ENCODE data around the gene LTN1. TPM values are rescaled to one million over a fixed set of nuclear protein-coding genes. Genes with fewer than 3 reads are reported as not detected.

Gene LTN1
- total and polyA plus RNA-seq, 2 of the 13 experiments (the other 11 are each of a cell fraction or from before 2014, with no cell fraction given): 6.7 to 24.6 TPM

DNA sequence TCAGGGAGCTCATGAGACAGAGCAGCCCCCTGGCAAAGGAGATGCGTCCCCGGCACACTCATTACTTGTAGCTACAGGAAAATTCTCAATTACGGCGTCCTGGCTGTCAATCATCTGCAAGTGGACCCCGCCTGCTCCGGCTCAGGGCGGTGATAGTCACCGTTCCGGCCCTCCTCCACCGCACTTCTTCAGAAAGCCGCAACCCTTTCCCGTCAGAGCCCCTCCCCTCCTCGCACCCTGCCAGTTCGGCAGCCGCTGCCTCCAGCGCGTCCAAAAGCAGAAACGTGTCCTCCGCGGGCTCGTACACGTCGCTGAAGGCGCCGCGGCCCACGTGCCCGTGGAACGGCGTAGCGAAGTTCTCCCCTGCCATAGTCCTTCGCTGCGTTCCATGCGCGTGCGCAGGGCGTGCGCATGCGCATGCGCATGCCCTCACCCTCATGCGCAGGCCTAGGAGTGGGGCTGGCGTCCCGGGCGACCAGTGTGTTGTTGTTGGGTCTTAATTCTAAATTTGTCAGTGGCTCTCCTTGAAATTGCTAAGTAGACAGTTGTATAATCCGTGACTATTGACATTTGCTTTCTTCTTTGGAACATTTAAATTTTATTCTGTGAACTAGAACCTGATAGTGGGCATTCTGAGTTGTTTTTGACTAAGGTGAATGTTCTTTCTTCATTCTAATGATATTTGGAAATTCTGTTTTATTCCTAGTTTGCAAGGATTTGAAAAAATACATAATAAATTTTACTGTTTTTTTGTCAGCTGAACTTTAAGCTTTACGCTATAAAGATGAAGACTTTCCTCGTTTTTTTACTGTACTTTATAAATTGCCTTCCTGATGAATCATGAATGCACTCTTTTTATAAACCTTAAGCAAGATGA is 107.5 kb downstream of the LTN1 start (continued):
- TF ChIP-seq, protein P1, sequence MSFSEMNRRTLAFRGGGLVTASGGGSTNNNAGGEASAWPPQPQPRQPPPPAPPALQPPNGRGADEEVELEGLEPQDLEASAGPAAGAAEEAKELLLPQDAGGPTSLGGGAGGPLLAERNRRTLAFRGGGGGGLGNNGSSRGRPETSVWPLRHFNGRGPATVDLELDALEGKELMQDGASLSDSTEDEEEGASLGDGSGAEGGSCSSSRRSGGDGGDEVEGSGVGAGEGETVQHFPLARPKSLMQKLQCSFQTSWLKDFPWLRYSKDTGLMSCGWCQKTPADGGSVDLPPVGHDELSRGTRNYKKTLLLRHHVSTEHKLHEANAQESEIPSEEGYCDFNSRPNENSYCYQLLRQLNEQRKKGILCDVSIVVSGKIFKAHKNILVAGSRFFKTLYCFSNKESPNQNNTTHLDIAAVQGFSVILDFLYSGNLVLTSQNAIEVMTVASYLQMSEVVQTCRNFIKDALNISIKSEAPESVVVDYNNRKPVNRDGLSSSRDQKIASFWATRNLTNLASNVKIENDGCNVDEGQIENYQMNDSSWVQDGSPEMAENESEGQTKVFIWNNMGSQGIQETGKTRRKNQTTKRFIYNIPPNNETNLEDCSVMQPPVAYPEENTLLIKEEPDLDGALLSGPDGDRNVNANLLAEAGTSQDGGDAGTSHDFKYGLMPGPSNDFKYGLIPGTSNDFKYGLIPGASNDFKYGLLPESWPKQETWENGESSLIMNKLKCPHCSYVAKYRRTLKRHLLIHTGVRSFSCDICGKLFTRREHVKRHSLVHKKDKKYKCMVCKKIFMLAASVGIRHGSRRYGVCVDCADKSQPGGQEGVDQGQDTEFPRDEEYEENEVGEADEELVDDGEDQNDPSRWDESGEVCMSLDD (CRISPR knock-in tag; IDR thresholded peaks at IDR 0.05; ENCODE audit: borderline replicate concordance): peak; percentile 87; the same call in 1 of the 2 replicates
- TF ChIP-seq SRSF9 (IDR thresholded peaks at IDR 0.05; ENCODE audit: borderline replicate concordance, insufficient read depth, low read depth, low read length, poor library complexity, severe bottlenecking) (no peak), ZNF44 (CRISPR knock-in tag; IDR thresholded peaks at IDR 0.05) (peak; percentile 96), TGIF2 (CRISPR knock-in tag; IDR thresholded peaks at IDR 0.05) (peak; percentile 88), KLF12 (CRISPR knock-in tag; IDR thresholded peaks at IDR 0.05; ENCODE audit: borderline replicate concordance) (peak; percentile 91), ZNF558 (CRISPR knock-in tag; IDR thresholded peaks at IDR 0.05; ENCODE audit: borderline replicate concordance) (peak; percentile 93; the same call in 1 of the 2 replicates), CC2D1A (CRISPR knock-in tag; IDR thresholded peaks at IDR 0.05) (no peak), FOXA3 (CRISPR knock-in tag; IDR thresholded peaks at IDR 0.05) (peak; percentile 62; the same call in 1 of the 2 replicates), ESRRA (CRISPR knock-in tag; IDR thresholded peaks at IDR 0.05; ENCODE audit: low read depth) (peak; percentile 89), ZNF441 (CRISPR knock-in tag; IDR thresholded peaks at IDR 0.05; ENCODE audit: borderline replicate concordance) (peak; percentile 96), U2AF1 (optimal IDR thresholded peaks at IDR 0.05; ENCODE audit: low read depth, low read length) (no peak), ZBTB20 (CRISPR knock-in tag; IDR thresholded peaks at IDR 0.05; ENCODE audit: borderline replicate concordance, low read depth) (peak; percentile 95; the same call in 1 of the 2 replicates), PTBP1 (IDR thresholded peaks at IDR 0.05; ENCODE audit: low read depth, low read length, poor library complexity, severe bottlenecking) (no peak), ZNF33A (CRISPR knock-in tag; IDR thresholded peaks at IDR 0.05; ENCODE audit: borderline replicate concordance) (peak; percentile 63), ZNF510 (CRISPR knock-in tag; IDR thresholded peaks at IDR 0.05; ENCODE audit: low read depth) (peak; percentile 97), ZBTB38 (CRISPR knock-in tag; IDR thresholded peaks at IDR 0.05) (peak; percentile 93), NFE2L1 (CRISPR knock-in tag; IDR thresholded peaks at IDR 0.05; ENCODE audit: borderline replicate concordance) (peak; percentile 95; the same call in 1 of the 2 replicates), SALL1 (CRISPR knock-in tag; IDR thresholded peaks at IDR 0.05) (peak; percentile 100)
- TF ChIP-seq, protein P2, sequence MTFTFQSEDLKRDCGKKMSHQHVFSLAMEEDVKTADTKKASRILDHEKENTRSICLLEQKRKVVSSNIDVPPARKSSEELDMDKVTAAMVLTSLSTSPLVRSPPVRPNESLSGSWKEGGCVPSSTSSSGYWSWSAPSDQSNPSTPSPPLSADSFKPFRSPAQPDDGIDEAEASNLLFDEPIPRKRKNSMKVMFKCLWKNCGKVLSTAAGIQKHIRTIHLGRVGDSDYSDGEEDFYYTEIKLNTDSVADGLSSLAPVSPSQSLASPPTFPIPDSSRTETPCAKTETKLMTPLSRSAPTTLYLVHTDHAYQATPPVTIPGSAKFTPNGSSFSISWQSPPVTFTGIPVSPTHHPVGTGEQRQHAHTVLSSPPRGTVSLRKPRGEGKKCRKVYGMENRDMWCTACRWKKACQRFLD (CRISPR knock-in tag; IDR thresholded peaks at IDR 0.05; ENCODE audit: borderline replicate concordance): peak; percentile 99
- TF ChIP-seq, protein P3, sequence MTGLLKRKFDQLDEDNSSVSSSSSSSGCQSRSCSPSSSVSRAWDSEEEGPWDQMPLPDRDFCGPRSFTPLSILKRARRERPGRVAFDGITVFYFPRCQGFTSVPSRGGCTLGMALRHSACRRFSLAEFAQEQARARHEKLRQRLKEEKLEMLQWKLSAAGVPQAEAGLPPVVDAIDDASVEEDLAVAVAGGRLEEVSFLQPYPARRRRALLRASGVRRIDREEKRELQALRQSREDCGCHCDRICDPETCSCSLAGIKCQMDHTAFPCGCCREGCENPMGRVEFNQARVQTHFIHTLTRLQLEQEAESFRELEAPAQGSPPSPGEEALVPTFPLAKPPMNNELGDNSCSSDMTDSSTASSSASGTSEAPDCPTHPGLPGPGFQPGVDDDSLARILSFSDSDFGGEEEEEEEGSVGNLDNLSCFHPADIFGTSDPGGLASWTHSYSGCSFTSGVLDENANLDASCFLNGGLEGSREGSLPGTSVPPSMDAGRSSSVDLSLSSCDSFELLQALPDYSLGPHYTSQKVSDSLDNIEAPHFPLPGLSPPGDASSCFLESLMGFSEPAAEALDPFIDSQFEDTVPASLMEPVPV (CRISPR knock-in tag; IDR thresholded peaks at IDR 0.05): peak; percentile 99
- TF ChIP-seq, protein P4, sequence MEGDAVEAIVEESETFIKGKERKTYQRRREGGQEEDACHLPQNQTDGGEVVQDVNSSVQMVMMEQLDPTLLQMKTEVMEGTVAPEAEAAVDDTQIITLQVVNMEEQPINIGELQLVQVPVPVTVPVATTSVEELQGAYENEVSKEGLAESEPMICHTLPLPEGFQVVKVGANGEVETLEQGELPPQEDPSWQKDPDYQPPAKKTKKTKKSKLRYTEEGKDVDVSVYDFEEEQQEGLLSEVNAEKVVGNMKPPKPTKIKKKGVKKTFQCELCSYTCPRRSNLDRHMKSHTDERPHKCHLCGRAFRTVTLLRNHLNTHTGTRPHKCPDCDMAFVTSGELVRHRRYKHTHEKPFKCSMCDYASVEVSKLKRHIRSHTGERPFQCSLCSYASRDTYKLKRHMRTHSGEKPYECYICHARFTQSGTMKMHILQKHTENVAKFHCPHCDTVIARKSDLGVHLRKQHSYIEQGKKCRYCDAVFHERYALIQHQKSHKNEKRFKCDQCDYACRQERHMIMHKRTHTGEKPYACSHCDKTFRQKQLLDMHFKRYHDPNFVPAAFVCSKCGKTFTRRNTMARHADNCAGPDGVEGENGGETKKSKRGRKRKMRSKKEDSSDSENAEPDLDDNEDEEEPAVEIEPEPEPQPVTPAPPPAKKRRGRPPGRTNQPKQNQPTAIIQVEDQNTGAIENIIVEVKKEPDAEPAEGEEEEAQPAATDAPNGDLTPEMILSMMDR (CRISPR knock-in tag; IDR thresholded peaks at IDR 0.05): 0 out of 2 replicates have a peak, but pooled peaks have one; percentile 14

Data from HepG2 (cell line).